Thyroid gland (tissue), 4 donors: Measurements from ENCODE around the gene USP48.

Experiments
- POLR2A ChIP-seq, 2 donors: fragments of 450-650 bp; IDR thresholded peaks; one replicate each; pipeline ENCODE4 v1.6.1; 2017; ENCODE audit warnings: antibody characterized with exemption in 2 of 2, mild to moderate bottlenecking in 2 of 2, moderate library complexity in 1 of 2
- TF ChIP-seq, protein P1 (sequence below), 6 experiments: fragments of 200-600 bp in 3 of 6; fragments of 450-650 bp in 3 of 6; sonication (generic) in 3 of 6; IDR thresholded peaks; one replicate each; pipeline ENCODE4 v1.5.1; 2016 to 2019; ENCODE audit warnings: antibody characterized with exemption in 6 of 6, mild to moderate bottlenecking in 2 of 6, inconsistent platforms in 1 of 6, moderate library complexity in 1 of 6

DNA sequence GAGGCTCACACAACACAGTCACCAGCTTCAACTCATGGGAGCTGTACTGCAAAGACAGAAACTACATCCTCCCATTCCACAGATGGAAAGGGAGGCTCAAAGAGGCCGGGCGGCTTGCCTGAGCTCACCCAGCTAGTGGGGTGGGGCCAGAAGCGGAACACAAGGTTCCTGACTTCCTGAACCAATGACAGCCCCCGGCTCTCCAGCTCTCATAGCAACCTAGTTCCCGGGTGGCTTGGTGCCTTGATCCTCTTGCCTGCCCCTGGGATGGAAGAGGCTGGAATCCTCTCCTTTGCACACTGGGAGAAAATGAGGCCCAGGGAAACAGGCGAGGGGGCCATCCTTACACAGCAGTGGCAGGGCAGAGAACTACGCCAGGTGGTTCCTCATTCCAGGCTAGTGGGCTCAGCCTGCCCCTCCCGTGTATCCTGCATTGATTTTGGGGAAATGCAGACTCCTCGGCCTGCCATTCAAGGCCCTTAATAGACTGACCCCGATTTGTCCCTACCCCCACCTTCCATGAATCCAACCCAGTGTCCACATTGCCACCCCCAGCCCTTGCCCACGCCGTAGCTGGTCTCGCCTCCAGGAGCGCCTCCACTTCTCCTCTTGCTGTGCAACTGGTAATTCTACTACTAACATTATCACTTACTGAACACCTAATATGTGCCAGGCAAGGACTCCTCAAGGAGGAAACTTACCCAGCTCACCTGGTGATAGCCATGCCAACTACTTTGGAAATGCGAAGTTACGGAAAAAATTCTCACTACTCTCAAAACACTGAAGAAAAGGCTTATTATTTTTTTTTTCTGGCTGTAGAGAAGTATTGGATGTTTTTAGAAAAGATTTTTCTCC is 118.8 kb downstream of the USP48 start:
- TF ChIP-seq, protein P1, sequence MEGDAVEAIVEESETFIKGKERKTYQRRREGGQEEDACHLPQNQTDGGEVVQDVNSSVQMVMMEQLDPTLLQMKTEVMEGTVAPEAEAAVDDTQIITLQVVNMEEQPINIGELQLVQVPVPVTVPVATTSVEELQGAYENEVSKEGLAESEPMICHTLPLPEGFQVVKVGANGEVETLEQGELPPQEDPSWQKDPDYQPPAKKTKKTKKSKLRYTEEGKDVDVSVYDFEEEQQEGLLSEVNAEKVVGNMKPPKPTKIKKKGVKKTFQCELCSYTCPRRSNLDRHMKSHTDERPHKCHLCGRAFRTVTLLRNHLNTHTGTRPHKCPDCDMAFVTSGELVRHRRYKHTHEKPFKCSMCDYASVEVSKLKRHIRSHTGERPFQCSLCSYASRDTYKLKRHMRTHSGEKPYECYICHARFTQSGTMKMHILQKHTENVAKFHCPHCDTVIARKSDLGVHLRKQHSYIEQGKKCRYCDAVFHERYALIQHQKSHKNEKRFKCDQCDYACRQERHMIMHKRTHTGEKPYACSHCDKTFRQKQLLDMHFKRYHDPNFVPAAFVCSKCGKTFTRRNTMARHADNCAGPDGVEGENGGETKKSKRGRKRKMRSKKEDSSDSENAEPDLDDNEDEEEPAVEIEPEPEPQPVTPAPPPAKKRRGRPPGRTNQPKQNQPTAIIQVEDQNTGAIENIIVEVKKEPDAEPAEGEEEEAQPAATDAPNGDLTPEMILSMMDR (IDR thresholded peaks at IDR 0.05): no peak
- no peak for TF ChIP-seq POLR2A (IDR thresholded peaks at IDR 0.05)
